HepG2 (cell line): ENCODE measurements around the gene ELN. TPM values are rescaled to one million over a fixed set of nuclear protein-coding genes. Genes with fewer than 3 reads are reported as not detected.
A peak's percentile ranks its signal among the peaks of the same experiment; 100 is the strongest.

Experiments
- ATAC-seq: fragments of 200-7000 bp; cut with Tn5 transposase; 3 replicates; pipeline ENCODE4 v1.9.1; 2020; ENCODE audit warnings: mild to moderate bottlenecking, moderate library complexity
- BruUV-seq: library from RNA; stranded (reverse); fragments of 400-500 nt; replicated peaks from 2 replicates; lab custom pipeline; 2021; lab: Mats Ljungman, UMichigan
- CTCF ChIA-PET: fragments of 300-600 bp; formaldehyde crosslinking; extraction: SDS; loops from one replicate; lab custom pipeline; 2021; ENCODE audit warnings: low total read pairs, inconsistent platforms, low intra/inter-chr PET ratio; lab: Yijun Ruan, JAX
- POLR2A ChIA-PET: fragments of 350-600 bp; sonication (Branson Sonifier 250); formaldehyde crosslinking; loops from one replicate; lab custom pipeline; 2020; ENCODE audit warnings: antibody characterized with exemption, inconsistent platforms; lab: Yijun Ruan, JAX
- DNase-seq: peaks from one replicate; pipeline ENCODE4 v3.0.0-alpha.2; 2015; ENCODE audit warnings: low spot score
- FAIRE-seq: peaks from 3 replicates; lab custom pipeline; 2011; peaks lifted over from hg19 to GRCh38; lab: Jason Lieb, UNC
- H2AFZ ChIP-seq: one replicate; pipeline ENCODE4 v1.6.1; 2011; ENCODE audit warnings: low read length, inconsistent platforms
- H3K27ac ChIP-seq: fragments of 300-600 bp; 3 replicates; pipeline ENCODE4 v1.8.0; 2011; ENCODE audit warnings: mixed run types, mild to moderate bottlenecking, mixed read lengths, low read length, inconsistent platforms; ENCODE audit not compliant: insufficient read depth; ENCODE audit errors: extremely low read length
- H3K27me3 ChIP-seq, 2 experiments: fragments of 200-600 bp in 1 of 2; 2 replicates in 1 of 2; 3 replicates in 1 of 2; pipeline versions ENCODE4 v1.6.0 to v1.8.0; 2011; ENCODE audit warnings: low read length in 2 of 2, mild to moderate bottlenecking in 2 of 2, moderate library complexity in 2 of 2, inconsistent platforms in 1 of 2; ENCODE audit not compliant: insufficient read depth in 2 of 2, control insufficient read depth in 1 of 2
- H3K36me3 ChIP-seq, 2 experiments: fragments of 200-600 bp in 1 of 2; replicated peaks in 1 of 2; 2 replicates in 1 of 2; 3 replicates in 1 of 2; pipeline versions ENCODE4 v1.5.1 to v1.8.0; 2011; ENCODE audit warnings: low read length in 2 of 2, inconsistent platforms in 1 of 2; ENCODE audit not compliant: insufficient read depth in 2 of 2, control insufficient read depth in 1 of 2
- H3K4me1 ChIP-seq: 2 replicates; pipeline ENCODE4 v1.5.1; 2012; ENCODE audit warnings: low read length, inconsistent platforms; ENCODE audit not compliant: insufficient read depth
- H3K4me2 ChIP-seq: 2 replicates; pipeline ENCODE4 v1.6.0; 2011; ENCODE audit warnings: low read depth, low read length, inconsistent platforms
- H3K4me3 ChIP-seq, 3 experiments: fragments of 200-600 bp in 1 of 3; sonication (generic), shearing (Covaris generic) in 1 of 3; replicated peaks in 1 of 3; 2 replicates each; pipeline ENCODE4 v1.5.1; 2011 to 2016; ENCODE audit warnings: low read length in 3 of 3, inconsistent platforms in 2 of 3, low read depth in 2 of 3, mild to moderate bottlenecking in 2 of 3, control low read depth in 1 of 3, mixed read lengths in 1 of 3; ENCODE audit not compliant: insufficient read depth in 1 of 3
- H3K79me2 ChIP-seq: one replicate; pipeline ENCODE4 v1.6.1; 2011; ENCODE audit warnings: low read length, inconsistent platforms; ENCODE audit not compliant: insufficient read depth
- H3K9ac ChIP-seq: 2 replicates; pipeline ENCODE4 v1.6.0; 2011; ENCODE audit warnings: mild to moderate bottlenecking, low read depth, low read length, inconsistent platforms; ENCODE audit not compliant: insufficient read depth
- H3K9me3 ChIP-seq: 2 replicates; pipeline ENCODE4 v1.5.1; 2012; ENCODE audit warnings: mild to moderate bottlenecking, low read length
- H4K20me1 ChIP-seq: 2 replicates; pipeline ENCODE4 v1.6.0; 2011; ENCODE audit warnings: inconsistent platforms, mild to moderate bottlenecking, low read length, moderate library complexity; ENCODE audit not compliant: insufficient read depth
- HHEX ChIP-seq: IDR thresholded peaks from 2 replicates; pipeline ENCODE4 v1.6.1; 2016; ENCODE audit warnings: control low read depth
- HOXA9 ChIP-seq: sonication (generic); formaldehyde crosslinking; IDR thresholded peaks from 2 replicates; pipeline ENCODE4 v1.8.1; 2022; ENCODE audit warnings: missing genetic modification reagents, mild to moderate bottlenecking, moderate library complexity, borderline replicate concordance
- NFKB2 ChIP-seq: sonication (generic); formaldehyde crosslinking; IDR thresholded peaks from 2 replicates; pipeline ENCODE4 v1.4.0; 2020; ENCODE audit warnings: missing genetic modification reagents, borderline replicate concordance
- NFKBIZ ChIP-seq: IDR thresholded peaks from 2 replicates; pipeline ENCODE4 v1.6.1; 2018; ENCODE audit warnings: missing genetic modification reagents, missing compliant biosample characterization
- TSC22D2 ChIP-seq: sonication (generic); formaldehyde crosslinking; IDR thresholded peaks from 2 replicates; pipeline ENCODE4 v1.5.1; 2020; ENCODE audit warnings: missing genetic modification reagents, mild to moderate bottlenecking, borderline replicate concordance
- YY1 ChIP-seq: IDR thresholded peaks from 2 replicates; pipeline ENCODE4 v1.6.1; 2011; ENCODE audit warnings: low read length, low read depth, moderate library complexity, mild to moderate bottlenecking; ENCODE audit not compliant: insufficient read depth, insufficient replicate concordance
- ZKSCAN1 ChIP-seq: fragments of 150-350 bp; IDR thresholded peaks from 2 replicates; pipeline ENCODE4 v1.6.1; 2014; ENCODE audit warnings: low read length
- ZNF629 ChIP-seq: sonication (generic); formaldehyde crosslinking; conservative IDR thresholded peaks from 2 replicates; pipeline ENCODE4 v1.5.0; 2020; ENCODE audit warnings: missing genetic modification reagents
- ZNF773 ChIP-seq: sonication (generic); formaldehyde crosslinking; IDR thresholded peaks from 2 replicates; pipeline ENCODE4 v1.4.0; 2020; ENCODE audit warnings: missing genetic modification reagents, borderline replicate concordance
- WGBS: methylation state at CpG from one replicate; pipeline ENCODE4 v1.1.6; 2017; ENCODE audit warnings: low lambda C conversion rate; 5-methylcytosine and 5-hydroxymethylcytosine counted together
- in situ Hi-C: cut with HindIII; loops from 2 replicates; pipeline ENCODE4 v1.10.0; 2017; ENCODE audit warnings: low pct_unique_long_range_greater_than_20kb; ENCODE audit not compliant: extremely low pct_ligation_motif_present
- intact Hi-C: fragments of 100-400 bp; cut with micrococcal nuclease; formaldehyde crosslinking; loops from one replicate; pipeline ENCODE4 v1.10.0; 2022; ENCODE audit not compliant: unreplicated experiment
- polyA plus RNA-seq, 8 experiments: library from polyadenylated mRNA; depleted of rRNA in 3 of 8; stranded (reverse) in 7 of 8; unstranded in 1 of 8; fragments of >200 nt; fragmentation: Illumina TruSeq in 4 of 8; extraction: Trizol in 4 of 8; gene quantifications; 2 replicates each; pipeline versions ENCODE4 v1.2.1 to v1.2.3, GENCODE V29; 2011 to 2016; ENCODE audit warnings: low read depth in 4 of 8, missing spikeins in 1 of 8, mixed read lengths in 1 of 8; ENCODE audit not compliant: insufficient read depth in 1 of 8
- total RNA-seq, 5 experiments: library from RNA; depleted of rRNA; stranded (reverse); fragments of >200 nt; fragmentation: Illumina TruSeq; extraction: Trizol; gene quantifications; 2 replicates each; pipeline ENCODE4 v1.2.3, GENCODE V29; 2016; ENCODE audit warnings: low read depth in 1 of 5
- TF ChIP-seq, protein P1 (sequence below): sonication (generic); formaldehyde crosslinking; IDR thresholded peaks from 2 replicates; pipeline ENCODE4 v1.4.0; 2020; ENCODE audit warnings: low read depth, mild to moderate bottlenecking, missing genetic modification reagents

The ELN gene
- total and polyA plus RNA-seq, 2 of the 13 experiments (the other 11 are each of a cell fraction or from before 2014, with no cell fraction given): 0.15 to 0.37 TPM

GRCh38 chr7:74047804-74048380 lies 19.9 kb downstream of the ELN start:
- intact Hi-C loops (no loop called here), in situ Hi-C loops (no loop called here)
- Histone ChIP-seq H3K9me3 (no peaks in the 10 kb centered on the region), H4K20me1 (peaks cover 3% of the 10 kb centered on the region; the same call in 1 of the 2 replicates), H3K9ac (no peak overlapping the region), H3K4me2 (no peak overlapping the region), H3K4me3 (no peak overlapping the region), H3K79me2 (no peaks in the 10 kb centered on the region), H3K27ac (no peak overlapping the region), H3K4me1 (peaks cover 8% of the 10 kb centered on the region; the same call in 1 of the 2 replicates), H3K36me3 (no peaks in the 10 kb centered on the region), H3K27me3 (peaks cover 2 to 22% of the 10 kb centered on the region in 2 experiments; a peak in 3 of 5 replicates), H2AFZ (no peak overlapping the region)
- FAIRE-seq (no peak), ATAC-seq (no peak), DNase-seq (no peak)
- ChIA-PET CTCF (no interaction called here), POLR2A (no interaction called here)
- TF ChIP-seq ZNF629 (CRISPR knock-in tag) (0 out of 2 replicates have a peak, but pooled peaks have one; percentile 46), HOXA9 (CRISPR knock-in tag) (no peak), YY1 (no peak), HHEX (CRISPR knock-in tag) (no peak)
- BruUV-seq: no TSS peak
- no CpG with 5 or more reads among the region's 5 CpGs for WGBS

DNA sequence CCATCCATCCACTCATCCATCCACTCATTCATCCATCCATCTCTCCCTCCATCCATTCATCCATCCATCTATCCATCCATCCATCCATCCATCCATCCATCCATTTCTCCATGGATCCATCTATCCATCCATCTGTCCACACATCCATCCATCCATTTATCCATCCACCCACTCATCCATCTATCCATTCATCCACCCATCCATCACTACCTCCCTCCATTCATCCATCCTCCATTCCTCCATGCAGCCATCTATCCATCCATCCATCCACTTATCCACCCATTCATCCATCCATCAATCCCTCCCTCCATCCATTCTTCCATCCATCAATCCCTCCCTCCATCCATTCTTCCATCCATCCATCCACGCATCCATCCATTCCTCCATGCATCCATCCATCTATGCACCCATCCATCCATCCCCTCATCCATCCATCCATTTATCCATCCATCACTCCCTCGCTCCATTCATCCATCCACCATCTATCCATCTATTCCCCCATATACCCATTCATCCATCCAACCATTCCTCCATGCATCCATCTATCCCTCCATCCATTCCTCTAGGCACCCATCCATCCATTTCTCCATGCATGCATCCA lies 21.1 kb downstream of the ELN start:
- Histone ChIP-seq H4K20me1 (no peaks in the 10 kb centered on the region), H3K4me3 (no peak overlapping the region), H3K9ac (no peak overlapping the region), H3K4me1 (peaks cover 8% of the 10 kb centered on the region; the same call in 1 of the 2 replicates), H3K27ac (no peak overlapping the region), H3K36me3 (no peaks in the 10 kb centered on the region), H3K4me2 (no peak overlapping the region), H3K79me2 (no peaks in the 10 kb centered on the region), H3K9me3 (no peaks in the 10 kb centered on the region), H2AFZ (no peak overlapping the region), H3K27me3 (peaks cover 0 to 14% of the 10 kb centered on the region in 2 experiments; a peak in 2 of 5 replicates)
- DNase-seq (no peak), FAIRE-seq (no peak), ATAC-seq (no peak)
- WGBS: 5% methylated on average over 2 of the region's 2 CpGs
- POLR2A ChIA-PET: no interaction called here
- in situ Hi-C loops (no loop called here), intact Hi-C loops (no loop called here)
- CTCF ChIA-PET: no interaction called here
- no TSS peak for BruUV-seq
- TF ChIP-seq TSC22D2 (CRISPR knock-in tag): no peak
- no peak for TF ChIP-seq ZKSCAN1
- TF ChIP-seq, protein P1, sequence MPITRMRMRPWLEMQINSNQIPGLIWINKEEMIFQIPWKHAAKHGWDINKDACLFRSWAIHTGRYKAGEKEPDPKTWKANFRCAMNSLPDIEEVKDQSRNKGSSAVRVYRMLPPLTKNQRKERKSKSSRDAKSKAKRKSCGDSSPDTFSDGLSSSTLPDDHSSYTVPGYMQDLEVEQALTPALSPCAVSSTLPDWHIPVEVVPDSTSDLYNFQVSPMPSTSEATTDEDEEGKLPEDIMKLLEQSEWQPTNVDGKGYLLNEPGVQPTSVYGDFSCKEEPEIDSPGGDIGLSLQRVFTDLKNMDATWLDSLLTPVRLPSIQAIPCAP: no peak
- no peak for TF ChIP-seq NFKB2 (CRISPR knock-in tag)
- TF ChIP-seq NFKBIZ (CRISPR knock-in tag): no peak
- no peak for TF ChIP-seq ZNF773 (CRISPR knock-in tag)
